ENCODE measurements around the gene DPP4.
"Not testable (repeated sequence)": the region's sequence is repeated elsewhere in the genome, so short reads cannot be mapped to it uniquely, and the experiment has no call there.

Gene DPP4

GRCh38 chr2:162057426-162057825 lies 16.6 kb downstream of the DPP4 start:
- no peak for DNase-seq (ENCODE audit: low spot score)

GRCh38 chr2:162056796-162057399 lies 17.1 kb downstream of the DPP4 start:
- no peak for DNase-seq (ENCODE audit: low spot score)

- DNase-seq (ENCODE audit: low spot score): no peak
Measured at GRCh38 chr2:162053808-162054155, 20.2 kb downstream of the DPP4 start.

GRCh38 chr2:162053066-162053807 lies 20.8 kb downstream of the DPP4 start:
- DNase-seq (ENCODE audit: low spot score): no peak

GRCh38 chr2:162050513-162050961 lies 23.5 kb downstream of the DPP4 start:
- DNase-seq (ENCODE audit: low spot score): no peak

GRCh38 chr2:162049089-162049488 lies 24.9 kb downstream of the DPP4 start:
- not testable (repeated sequence) for DNase-seq (ENCODE audit: low spot score)

GRCh38 chr2:162044586-162044985 lies 29.4 kb downstream of the DPP4 start:
- no peak for DNase-seq (ENCODE audit: low spot score)

- DNase-seq (ENCODE audit: low spot score): no peak
Measured at GRCh38 chr2:162043132-162043531, 30.9 kb downstream of the DPP4 start.

- DNase-seq (ENCODE audit: low spot score): no peak
Measured at GRCh38 chr2:162041485-162041884, 32.5 kb downstream of the DPP4 start.

- no peak for DNase-seq (ENCODE audit: low spot score)
Measured at GRCh38 chr2:162038725-162039124, 35.3 kb downstream of the DPP4 start.

GRCh38 chr2:162037886-162038285 lies 36.1 kb downstream of the DPP4 start:
- DNase-seq (ENCODE audit: low spot score): no peak

GRCh38 chr2:162037028-162037795 lies 36.8 kb downstream of the DPP4 start:
- no peak for DNase-seq (ENCODE audit: low spot score)

- DNase-seq (ENCODE audit: low spot score): no peak
Measured at GRCh38 chr2:162035981-162036380, 38.0 kb downstream of the DPP4 start.

GRCh38 chr2:162030363-162031190 lies 43.4 kb downstream of the DPP4 start:
- DNase-seq (ENCODE audit: low spot score): no peak

GRCh38 chr2:162029287-162029901 lies 44.6 kb downstream of the DPP4 start:
- peak; percentile 13 for DNase-seq (ENCODE audit: low spot score)

GRCh38 chr2:162028511-162028910 lies 45.5 kb downstream of the DPP4 start:
- DNase-seq (ENCODE audit: low spot score): no peak

- DNase-seq (ENCODE audit: low spot score): no peak
Measured at GRCh38 chr2:162025121-162025911, 48.7 kb downstream of the DPP4 start.

- no peak for DNase-seq (ENCODE audit: low spot score)
Measured at GRCh38 chr2:162022290-162022945, 51.6 kb downstream of the DPP4 start.

GRCh38 chr2:162021516-162022058 lies 52.4 kb downstream of the DPP4 start:
- DNase-seq (ENCODE audit: low spot score): no peak

GRCh38 chr2:162018530-162018929 lies 55.5 kb downstream of the DPP4 start:
- no peak for DNase-seq (ENCODE audit: low spot score)

All from cerebellar cortex (tissue), 1 donor.